GM23338 (cell line): ENCODE results near the gene FOXRED1. TPM values are rescaled to one million over a fixed set of nuclear protein-coding genes. Genes with fewer than 3 reads are reported as not detected.

ENCODE experiments used
- ATAC-seq: fragments of 200-7000 bp; cut with Tn5 transposase; 3 replicates; pipeline ENCODE4 v1.9.1; 2020
- DNase-seq: peaks from one replicate; pipeline ENCODE4 v3.0.0-alpha.2; 2015; ENCODE audit warnings: low spot score
- H2AFZ ChIP-seq: fragments of 200-600 bp; sonication (generic); 2 replicates; pipeline ENCODE4 v1.8.0; 2016; ENCODE audit warnings: antibody characterized with exemption, mild to moderate bottlenecking, moderate library complexity
- H3F3A ChIP-seq: fragments of 200-600 bp; sonication (generic); replicated peaks from 2 replicates; pipeline ENCODE4 v1.8.0; 2017; ENCODE audit warnings: antibody characterized with exemption, mixed run types, low read depth
- H3K27ac ChIP-seq: fragments of 200-600 bp; sonication (generic); 2 replicates; pipeline ENCODE4 v1.6.1; 2016; ENCODE audit warnings: low read depth
- H3K27me3 ChIP-seq: fragments of 200-600 bp; sonication (generic); 2 replicates; pipeline ENCODE4 v1.8.0; 2016; ENCODE audit warnings: mild to moderate bottlenecking, mixed run types, moderate library complexity; ENCODE audit not compliant: insufficient read depth
- H3K36me3 ChIP-seq: fragments of 200-600 bp; sonication (generic); 2 replicates; pipeline ENCODE4 v1.8.0; 2016; ENCODE audit warnings: mild to moderate bottlenecking; ENCODE audit not compliant: insufficient read depth
- H3K4me1 ChIP-seq: fragments of 200-600 bp; sonication (generic); 2 replicates; pipeline ENCODE4 v1.8.0; 2016; ENCODE audit warnings: mild to moderate bottlenecking, moderate library complexity; ENCODE audit not compliant: insufficient read depth
- H3K4me2 ChIP-seq: fragments of 200-600 bp; sonication (generic); 2 replicates; pipeline ENCODE4 v1.7.1; 2017; ENCODE audit warnings: mixed run types
- H3K4me3 ChIP-seq: fragments of 200-600 bp; sonication (generic); 2 replicates; pipeline ENCODE4 v1.6.1; 2016; ENCODE audit warnings: mixed run types
- H3K79me2 ChIP-seq: fragments of 200-600 bp; sonication (generic); replicated peaks from 2 replicates; pipeline ENCODE4 v1.8.0; 2017; ENCODE audit warnings: mild to moderate bottlenecking; ENCODE audit not compliant: insufficient read depth
- H3K9me2 ChIP-seq: fragments of 200-600 bp; sonication (generic); 2 replicates; pipeline ENCODE4 v1.8.0; 2017; ENCODE audit not compliant: insufficient read depth
- H4K20me1 ChIP-seq: fragments of 200-600 bp; sonication (generic); replicated peaks from 2 replicates; pipeline ENCODE4 v1.8.0; 2017; ENCODE audit warnings: mild to moderate bottlenecking; ENCODE audit not compliant: insufficient read depth
- H3K27ac Mint-ChIP-seq: 2 replicates; pipeline ENCODE4 v1.8.0; 2020; ENCODE audit warnings: inconsistent platforms, mild to moderate bottlenecking, moderate library complexity, mixed read lengths
- H3K27me3 Mint-ChIP-seq: 3 replicates; pipeline ENCODE4 v1.8.0; 2022; ENCODE audit warnings: low read depth, mild to moderate bottlenecking, moderate library complexity, mixed read lengths, inconsistent platforms; ENCODE audit not compliant: insufficient read depth, poor library complexity
- H3K36me3 Mint-ChIP-seq: 3 replicates; pipeline ENCODE4 v1.8.0; 2021; ENCODE audit warnings: low read depth, mild to moderate bottlenecking, inconsistent platforms, moderate library complexity, mixed read lengths
- H3K4me1 Mint-ChIP-seq: 3 replicates; pipeline ENCODE4 v1.8.0; 2020; ENCODE audit warnings: mild to moderate bottlenecking, inconsistent platforms, mixed read lengths
- H3K4me3 Mint-ChIP-seq: 3 replicates; pipeline ENCODE4 v1.8.0; 2021; ENCODE audit warnings: moderate library complexity, mild to moderate bottlenecking, inconsistent platforms, mixed read lengths
- H3K9me3 Mint-ChIP-seq: 3 replicates; pipeline ENCODE4 v1.8.0; 2020; ENCODE audit warnings: moderate library complexity, mild to moderate bottlenecking, inconsistent platforms, mixed read lengths
- CREB1 ChIP-seq: fragments of 250-450 bp; sonication (Bioruptor Pico); IDR thresholded peaks from 2 replicates; pipeline ENCODE4 v1.5.0; 2020; ENCODE audit warnings: low read depth, mild to moderate bottlenecking, moderate library complexity
- EZH2 ChIP-seq: fragments of 200-600 bp; sonication (generic); IDR thresholded peaks from one replicate; pipeline ENCODE4 v1.8.0; 2017; ENCODE audit warnings: antibody characterized with exemption, mild to moderate bottlenecking, low read depth; ENCODE audit not compliant: unreplicated experiment
- EZH2phosphoT487 ChIP-seq: fragments of 200-600 bp; sonication (generic); IDR thresholded peaks from one replicate; pipeline ENCODE4 v1.8.1; 2018; ENCODE audit warnings: antibody characterized with exemption; ENCODE audit not compliant: unreplicated experiment
- JUNB ChIP-seq: IDR thresholded peaks from one replicate; pipeline ENCODE4 v1.6.1; 2016; ENCODE audit warnings: antibody characterized with exemption; ENCODE audit not compliant: unreplicated experiment
- NANOG ChIP-seq: IDR thresholded peaks from 2 replicates; pipeline ENCODE4 v1.6.1; 2016; ENCODE audit warnings: antibody characterized with exemption, borderline replicate concordance
- POLR2AphosphoS5 ChIP-seq: IDR thresholded peaks from 2 replicates; pipeline ENCODE4 v1.6.1; 2016; ENCODE audit warnings: antibody characterized with exemption, low read depth
- STAT1 ChIP-seq: IDR thresholded peaks from one replicate; pipeline ENCODE4 v1.6.1; 2016; ENCODE audit warnings: antibody characterized with exemption; ENCODE audit not compliant: unreplicated experiment
- ZNF114 ChIP-seq: fragments of 250-450 bp; sonication (Bioruptor Pico); IDR thresholded peaks from 2 replicates; pipeline ENCODE4 v1.5.0; 2020; ENCODE audit warnings: mild to moderate bottlenecking, moderate library complexity
- ZNF331 ChIP-seq: fragments of 250-450 bp; sonication (Bioruptor Pico); IDR thresholded peaks from 2 replicates; pipeline ENCODE4 v1.5.0; 2020; ENCODE audit warnings: low read depth, mild to moderate bottlenecking, moderate library complexity
- polyA plus RNA-seq: library from polyadenylated mRNA; unstranded; fragments of >200 nt; fragmentation: Nextera tagmentation; extraction: Ambion mirVana; gene quantifications from 2 replicates; pipeline ENCODE4 v1.2.1, GENCODE V29; 2016
- total RNA-seq: library from RNA; depleted of rRNA; stranded (reverse); fragments of >200 nt; shearing (Covaris generic); gene quantifications from 2 replicates; pipeline ENCODE4 v1.2.3, GENCODE V29; 2014
- TF ChIP-seq, protein P1 (sequence below), 2 experiments: fragments of 200-600 bp in 1 of 2; sonication (generic) in 1 of 2; conservative IDR thresholded peaks; 2 replicates each; pipeline versions ENCODE4 v1.5.1 to v1.6.1; 2016 to 2017; ENCODE audit warnings: antibody characterized with exemption in 2 of 2, low read depth in 2 of 2, mild to moderate bottlenecking in 2 of 2, moderate library complexity in 1 of 2
- TF ChIP-seq, protein P2 (sequence below): IDR thresholded peaks from 2 replicates; pipeline ENCODE4 v1.6.1; 2016; ENCODE audit warnings: antibody characterized with exemption
- TF ChIP-seq, protein P3 (sequence below): IDR thresholded peaks from one replicate; pipeline ENCODE4 v1.6.1; 2018; ENCODE audit warnings: antibody characterized with exemption; ENCODE audit not compliant: unreplicated experiment
- TF ChIP-seq, protein P4 (sequence below): fragments of 250-450 bp; sonication (Bioruptor Pico); IDR thresholded peaks from 2 replicates; pipeline ENCODE4 v1.5.0; 2020; ENCODE audit warnings: mild to moderate bottlenecking, moderate library complexity

FOXRED1 gene
- total and polyA plus RNA-seq, 2 experiments from 2014 or later, result 25.2 to 59.2 TPM

DNA sequence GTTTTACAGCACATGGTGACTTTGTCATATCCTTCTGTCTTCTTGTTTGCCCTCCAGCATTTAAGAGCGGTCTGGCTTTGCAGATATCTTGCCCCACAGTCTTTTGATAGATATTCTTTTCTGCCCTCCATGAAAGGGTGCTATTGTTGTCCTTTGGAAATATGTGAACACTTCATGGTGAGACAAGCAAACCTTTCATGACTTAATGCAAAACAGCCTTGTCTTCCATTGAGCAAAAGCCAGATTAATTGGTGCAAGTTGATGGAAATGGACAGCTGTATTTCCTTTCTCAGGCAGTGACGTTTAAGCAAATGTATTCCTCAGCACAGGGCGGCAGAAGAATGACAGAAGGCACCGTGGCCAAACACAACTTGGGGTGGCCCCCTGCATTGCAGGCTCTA, 39.3 kb downstream of the FOXRED1 start:
- Histone ChIP-seq H3K9me2 (no peaks in the 10 kb centered on the region), H3K4me2 (no peak overlapping the region), H3F3A (no peaks in the 10 kb centered on the region), H2AFZ (no peak overlapping the region), H3K79me2 (peaks cover 7% of the 10 kb centered on the region), H4K20me1 (no peaks in the 10 kb centered on the region), H3K27ac (no peak overlapping the region), H3K4me3 (no peak overlapping the region), H3K36me3 (no peaks in the 10 kb centered on the region), H3K4me1 (no peaks in the 10 kb centered on the region), H3K27me3 (no peaks in the 10 kb centered on the region)
- no peak for DNase-seq
- Mint-ChIP-seq H3K9me3 (no peaks in the 10 kb centered on the region), H3K4me3 (no peak overlapping the region), H3K27me3 (peaks cover 5% of the 10 kb centered on the region), H3K27ac (no peak overlapping the region), H3K36me3 (peaks cover 22% of the 10 kb centered on the region), H3K4me1 (peaks cover 12% of the 10 kb centered on the region)
- TF ChIP-seq, protein P1, sequence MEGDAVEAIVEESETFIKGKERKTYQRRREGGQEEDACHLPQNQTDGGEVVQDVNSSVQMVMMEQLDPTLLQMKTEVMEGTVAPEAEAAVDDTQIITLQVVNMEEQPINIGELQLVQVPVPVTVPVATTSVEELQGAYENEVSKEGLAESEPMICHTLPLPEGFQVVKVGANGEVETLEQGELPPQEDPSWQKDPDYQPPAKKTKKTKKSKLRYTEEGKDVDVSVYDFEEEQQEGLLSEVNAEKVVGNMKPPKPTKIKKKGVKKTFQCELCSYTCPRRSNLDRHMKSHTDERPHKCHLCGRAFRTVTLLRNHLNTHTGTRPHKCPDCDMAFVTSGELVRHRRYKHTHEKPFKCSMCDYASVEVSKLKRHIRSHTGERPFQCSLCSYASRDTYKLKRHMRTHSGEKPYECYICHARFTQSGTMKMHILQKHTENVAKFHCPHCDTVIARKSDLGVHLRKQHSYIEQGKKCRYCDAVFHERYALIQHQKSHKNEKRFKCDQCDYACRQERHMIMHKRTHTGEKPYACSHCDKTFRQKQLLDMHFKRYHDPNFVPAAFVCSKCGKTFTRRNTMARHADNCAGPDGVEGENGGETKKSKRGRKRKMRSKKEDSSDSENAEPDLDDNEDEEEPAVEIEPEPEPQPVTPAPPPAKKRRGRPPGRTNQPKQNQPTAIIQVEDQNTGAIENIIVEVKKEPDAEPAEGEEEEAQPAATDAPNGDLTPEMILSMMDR (conservative IDR thresholded peaks at IDR 0.05; ENCODE audit: low read depth in 2 of 2), result no peak
- TF ChIP-seq, protein P2, sequence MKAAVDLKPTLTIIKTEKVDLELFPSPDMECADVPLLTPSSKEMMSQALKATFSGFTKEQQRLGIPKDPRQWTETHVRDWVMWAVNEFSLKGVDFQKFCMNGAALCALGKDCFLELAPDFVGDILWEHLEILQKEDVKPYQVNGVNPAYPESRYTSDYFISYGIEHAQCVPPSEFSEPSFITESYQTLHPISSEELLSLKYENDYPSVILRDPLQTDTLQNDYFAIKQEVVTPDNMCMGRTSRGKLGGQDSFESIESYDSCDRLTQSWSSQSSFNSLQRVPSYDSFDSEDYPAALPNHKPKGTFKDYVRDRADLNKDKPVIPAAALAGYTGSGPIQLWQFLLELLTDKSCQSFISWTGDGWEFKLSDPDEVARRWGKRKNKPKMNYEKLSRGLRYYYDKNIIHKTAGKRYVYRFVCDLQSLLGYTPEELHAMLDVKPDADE, result no peak
- TF ChIP-seq, protein P3, sequence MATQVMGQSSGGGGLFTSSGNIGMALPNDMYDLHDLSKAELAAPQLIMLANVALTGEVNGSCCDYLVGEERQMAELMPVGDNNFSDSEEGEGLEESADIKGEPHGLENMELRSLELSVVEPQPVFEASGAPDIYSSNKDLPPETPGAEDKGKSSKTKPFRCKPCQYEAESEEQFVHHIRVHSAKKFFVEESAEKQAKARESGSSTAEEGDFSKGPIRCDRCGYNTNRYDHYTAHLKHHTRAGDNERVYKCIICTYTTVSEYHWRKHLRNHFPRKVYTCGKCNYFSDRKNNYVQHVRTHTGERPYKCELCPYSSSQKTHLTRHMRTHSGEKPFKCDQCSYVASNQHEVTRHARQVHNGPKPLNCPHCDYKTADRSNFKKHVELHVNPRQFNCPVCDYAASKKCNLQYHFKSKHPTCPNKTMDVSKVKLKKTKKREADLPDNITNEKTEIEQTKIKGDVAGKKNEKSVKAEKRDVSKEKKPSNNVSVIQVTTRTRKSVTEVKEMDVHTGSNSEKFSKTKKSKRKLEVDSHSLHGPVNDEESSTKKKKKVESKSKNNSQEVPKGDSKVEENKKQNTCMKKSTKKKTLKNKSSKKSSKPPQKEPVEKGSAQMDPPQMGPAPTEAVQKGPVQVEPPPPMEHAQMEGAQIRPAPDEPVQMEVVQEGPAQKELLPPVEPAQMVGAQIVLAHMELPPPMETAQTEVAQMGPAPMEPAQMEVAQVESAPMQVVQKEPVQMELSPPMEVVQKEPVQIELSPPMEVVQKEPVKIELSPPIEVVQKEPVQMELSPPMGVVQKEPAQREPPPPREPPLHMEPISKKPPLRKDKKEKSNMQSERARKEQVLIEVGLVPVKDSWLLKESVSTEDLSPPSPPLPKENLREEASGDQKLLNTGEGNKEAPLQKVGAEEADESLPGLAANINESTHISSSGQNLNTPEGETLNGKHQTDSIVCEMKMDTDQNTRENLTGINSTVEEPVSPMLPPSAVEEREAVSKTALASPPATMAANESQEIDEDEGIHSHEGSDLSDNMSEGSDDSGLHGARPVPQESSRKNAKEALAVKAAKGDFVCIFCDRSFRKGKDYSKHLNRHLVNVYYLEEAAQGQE, result no peak
- TF ChIP-seq STAT1 (no peak), CREB1 (no peak), JUNB (no peak), POLR2AphosphoS5 (no peak), EZH2 (no peak), ZNF114 (CRISPR knock-in tag) (no peak), NANOG (no peak), EZH2phosphoT487 (no peak), ZNF331 (CRISPR knock-in tag) (no peak)
- TF ChIP-seq, protein P4, sequence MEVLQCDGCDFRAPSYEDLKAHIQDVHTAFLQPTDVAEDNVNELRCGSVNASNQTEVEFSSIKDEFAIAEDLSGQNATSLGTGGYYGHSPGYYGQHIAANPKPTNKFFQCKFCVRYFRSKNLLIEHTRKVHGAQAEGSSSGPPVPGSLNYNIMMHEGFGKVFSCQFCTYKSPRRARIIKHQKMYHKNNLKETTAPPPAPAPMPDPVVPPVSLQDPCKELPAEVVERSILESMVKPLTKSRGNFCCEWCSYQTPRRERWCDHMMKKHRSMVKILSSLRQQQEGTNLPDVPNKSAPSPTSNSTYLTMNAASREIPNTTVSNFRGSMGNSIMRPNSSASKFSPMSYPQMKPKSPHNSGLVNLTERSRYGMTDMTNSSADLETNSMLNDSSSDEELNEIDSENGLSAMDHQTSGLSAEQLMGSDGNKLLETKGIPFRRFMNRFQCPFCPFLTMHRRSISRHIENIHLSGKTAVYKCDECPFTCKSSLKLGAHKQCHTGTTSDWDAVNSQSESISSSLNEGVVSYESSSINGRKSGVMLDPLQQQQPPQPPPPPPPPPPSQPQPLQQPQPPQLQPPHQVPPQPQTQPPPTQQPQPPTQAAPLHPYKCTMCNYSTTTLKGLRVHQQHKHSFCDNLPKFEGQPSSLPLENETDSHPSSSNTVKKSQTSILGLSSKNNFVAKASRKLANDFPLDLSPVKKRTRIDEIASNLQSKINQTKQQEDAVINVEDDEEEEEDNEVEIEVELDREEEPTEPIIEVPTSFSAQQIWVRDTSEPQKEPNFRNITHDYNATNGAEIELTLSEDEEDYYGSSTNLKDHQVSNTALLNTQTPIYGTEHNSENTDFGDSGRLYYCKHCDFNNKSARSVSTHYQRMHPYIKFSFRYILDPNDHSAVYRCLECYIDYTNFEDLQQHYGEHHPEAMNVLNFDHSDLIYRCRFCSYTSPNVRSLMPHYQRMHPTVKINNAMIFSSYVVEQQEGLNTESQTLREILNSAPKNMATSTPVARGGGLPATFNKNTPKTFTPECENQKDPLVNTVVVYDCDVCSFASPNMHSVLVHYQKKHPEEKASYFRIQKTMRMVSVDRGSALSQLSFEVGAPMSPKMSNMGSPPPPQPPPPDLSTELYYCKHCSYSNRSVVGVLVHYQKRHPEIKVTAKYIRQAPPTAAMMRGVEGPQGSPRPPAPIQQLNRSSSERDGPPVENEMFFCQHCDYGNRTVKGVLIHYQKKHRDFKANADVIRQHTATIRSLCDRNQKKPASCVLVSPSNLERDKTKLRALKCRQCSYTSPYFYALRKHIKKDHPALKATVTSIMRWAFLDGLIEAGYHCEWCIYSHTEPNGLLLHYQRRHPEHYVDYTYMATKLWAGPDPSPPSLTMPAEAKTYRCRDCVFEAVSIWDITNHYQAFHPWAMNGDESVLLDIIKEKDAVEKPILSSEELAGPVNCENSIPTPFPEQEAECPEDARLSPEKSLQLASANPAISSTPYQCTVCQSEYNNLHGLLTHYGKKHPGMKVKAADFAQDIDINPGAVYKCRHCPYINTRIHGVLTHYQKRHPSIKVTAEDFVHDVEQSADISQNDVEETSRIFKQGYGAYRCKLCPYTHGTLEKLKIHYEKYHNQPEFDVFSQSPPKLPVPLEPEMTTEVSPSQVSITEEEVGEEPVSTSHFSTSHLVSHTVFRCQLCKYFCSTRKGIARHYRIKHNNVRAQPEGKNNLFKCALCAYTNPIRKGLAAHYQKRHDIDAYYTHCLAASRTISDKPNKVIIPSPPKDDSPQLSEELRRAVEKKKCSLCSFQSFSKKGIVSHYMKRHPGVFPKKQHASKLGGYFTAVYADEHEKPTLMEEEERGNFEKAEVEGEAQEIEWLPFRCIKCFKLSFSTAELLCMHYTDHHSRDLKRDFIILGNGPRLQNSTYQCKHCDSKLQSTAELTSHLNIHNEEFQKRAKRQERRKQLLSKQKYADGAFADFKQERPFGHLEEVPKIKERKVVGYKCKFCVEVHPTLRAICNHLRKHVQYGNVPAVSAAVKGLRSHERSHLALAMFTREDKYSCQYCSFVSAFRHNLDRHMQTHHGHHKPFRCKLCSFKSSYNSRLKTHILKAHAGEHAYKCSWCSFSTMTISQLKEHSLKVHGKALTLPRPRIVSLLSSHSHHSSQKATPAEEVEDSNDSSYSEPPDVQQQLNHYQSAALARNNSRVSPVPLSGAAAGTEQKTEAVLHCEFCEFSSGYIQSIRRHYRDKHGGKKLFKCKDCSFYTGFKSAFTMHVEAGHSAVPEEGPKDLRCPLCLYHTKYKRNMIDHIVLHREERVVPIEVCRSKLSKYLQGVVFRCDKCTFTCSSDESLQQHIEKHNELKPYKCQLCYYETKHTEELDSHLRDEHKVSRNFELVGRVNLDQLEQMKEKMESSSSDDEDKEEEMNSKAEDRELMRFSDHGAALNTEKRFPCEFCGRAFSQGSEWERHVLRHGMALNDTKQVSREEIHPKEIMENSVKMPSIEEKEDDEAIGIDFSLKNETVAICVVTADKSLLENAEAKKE (CRISPR knock-in tag), result no peak
- no peak for ATAC-seq
